ENCODE data around the gene VPS13D. TPM values are rescaled to one million over a fixed set of nuclear protein-coding genes. Genes with fewer than 3 reads are reported as not detected.

VPS13D gene
- total RNA-seq, 1 experiment from 2014 or later: 20.2 TPM

DNA sequence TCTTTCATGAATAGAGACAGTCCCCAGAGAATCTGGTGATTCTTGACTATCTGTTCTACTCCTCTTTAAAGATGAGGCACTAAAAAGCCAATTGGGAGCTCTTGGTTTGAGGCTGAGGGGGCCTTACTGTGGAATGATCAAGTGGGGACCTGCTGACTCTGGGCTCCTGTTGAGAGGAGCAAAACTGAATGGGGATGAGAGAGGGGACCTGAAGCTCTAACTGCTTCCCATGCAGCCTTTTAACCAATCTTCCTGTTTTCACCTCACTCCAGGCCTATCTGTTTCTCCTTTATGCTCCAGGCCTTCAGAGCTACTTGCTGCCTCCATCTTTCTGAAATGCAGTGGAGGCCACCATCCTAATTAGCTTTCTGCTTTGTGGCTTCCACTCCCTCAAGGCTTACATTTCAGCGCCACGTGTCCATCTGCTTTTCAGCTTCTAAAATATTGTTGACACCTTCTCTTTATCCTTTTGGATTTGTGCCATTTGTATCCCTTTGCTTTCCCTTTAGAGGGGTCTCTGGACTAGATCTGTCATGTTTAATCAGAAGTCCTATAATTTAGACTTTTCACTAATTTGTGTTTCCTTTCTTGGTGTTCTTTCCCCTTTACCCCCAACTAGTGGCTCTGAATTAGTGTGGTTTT lies 242.4 kb downstream of the VPS13D start:
- Histone ChIP-seq H2BK20ac (ENCODE audit: low read depth, low read length, poor library complexity, severe bottlenecking) (no peak overlapping the region), H2BK15ac (ENCODE audit: low read depth, low read length) (no peak overlapping the region), H2BK120ac (ENCODE audit: low read depth, low read length, poor library complexity, severe bottlenecking) (no peak overlapping the region), H3K79me2 (ENCODE audit: insufficient read depth, low read length) (no peaks in the 10 kb centered on the region), H3K9me3 (ENCODE audit: control insufficient read depth, low read depth, low read length) (peaks cover 17% of the 10 kb centered on the region), H3K79me1 (ENCODE audit: insufficient read depth, low read depth, low read length, poor library complexity, severe bottlenecking) (no peaks in the 10 kb centered on the region), H3K18ac (ENCODE audit: insufficient read length, low read depth, low read length) (no peak overlapping the region), H3K14ac (ENCODE audit: insufficient read depth, low read length) (no peak overlapping the region), H4K20me1 (ENCODE audit: control insufficient read depth, insufficient read depth, insufficient read length) (no peaks in the 10 kb centered on the region), H3K4me1 (ENCODE audit: insufficient read depth, low read length) (no peaks in the 10 kb centered on the region), H3K27ac (ENCODE audit: insufficient read length, low read depth, low read length) (no peak overlapping the region), H3T11ph (ENCODE audit: low read length) (no peak overlapping the region), H2AFZ (ENCODE audit: low read length) (no peak overlapping the region), H3K4me2 (ENCODE audit: insufficient read depth, insufficient read length, low read length) (no peak overlapping the region), H3K27me3 (ENCODE audit: insufficient read depth, low read length) (no peaks in the 10 kb centered on the region), H3K23ac (ENCODE audit: insufficient read length, low read depth, low read length) (no peak overlapping the region), H3K56ac (ENCODE audit: insufficient read length, low read depth, low read length) (no peak overlapping the region), H4K8ac (replicated peaks; ENCODE audit: insufficient read length, low read depth, low read length) (no peak overlapping the region), H2BK12ac (ENCODE audit: insufficient read length, low read depth, low read length) (no peak overlapping the region), H2BK5ac (ENCODE audit: insufficient read length, low read length) (no peak overlapping the region), H4K91ac (ENCODE audit: insufficient read length, low read depth, low read length) (no peak overlapping the region), H3K9ac (ENCODE audit: extremely low read depth, insufficient read length, low read length) (no peak overlapping the region), H3K4ac (ENCODE audit: low read depth, low read length) (no peak overlapping the region), H2AK5ac (ENCODE audit: insufficient read length, low read length) (no peak overlapping the region), H4K5ac (ENCODE audit: insufficient read length, low read depth, low read length) (no peak overlapping the region), H3K23me2 (ENCODE audit: insufficient read length, low read depth, low read length, poor library complexity, severe bottlenecking) (no peaks in the 10 kb centered on the region)
- Mint-ChIP-seq H3K27ac (no peak overlapping the region), H3K36me3 (ENCODE audit: insufficient read depth in 1 of 3, low read depth in 3 of 3) (peaks cover 15 to 27% (median 25%) of the 10 kb centered on the region in 3 experiments), H3K9me3 (peaks cover 14 to 20% of the 10 kb centered on the region in 2 experiments; a peak in 4 of 5 replicates), H3K27me3 (ENCODE audit: low read depth) (no peaks in the 10 kb centered on the region), H3K4me3 (no peak overlapping the region), H3K4me1 (peaks cover 4 to 6% of the 10 kb centered on the region in 2 experiments)
- TF ChIP-seq CTCF (conservative IDR thresholded peaks at IDR 0.05): no peak
- DNase-seq: no peak
- no CpG with 5 or more reads among the region's 2 CpGs for WGBS (ENCODE audit: extremely low coverage, insufficient read length, low lambda C conversion rate)

All from H9 (cell line).